CD4-positive, alpha-beta T cell (primary cell): ENCODE results near the gene ATP1A2. TPM values are rescaled to one million over a fixed set of nuclear protein-coding genes. Genes with fewer than 3 reads are reported as not detected.

Experiments used
- ATAC-seq: fragments of 200-7000 bp; cut with Tn5 transposase; one replicate; pipeline ENCODE4 v1.10.0; 2022; ENCODE audit warnings: mild to moderate bottlenecking; ENCODE audit not compliant: poor library complexity
- CTCF ChIA-PET: fragments of 350-600 bp; sonication (Branson Sonifier 250); formaldehyde crosslinking; loops from one replicate; lab custom pipeline; 2021; ENCODE audit warnings: antibody characterized with exemption, inconsistent platforms; lab: Charles Lee
- POLR2A ChIA-PET: fragments of 350-600 bp; sonication (Branson Sonifier 250); formaldehyde crosslinking; loops from one replicate; lab custom pipeline; 2021; ENCODE audit warnings: antibody characterized with exemption, inconsistent platforms; lab: Charles Lee
- DNase-seq, 14 experiments: peaks; one replicate each; pipeline ENCODE4 v3.0.0-alpha.2; 2013 to 2020; ENCODE audit warnings: mixed read lengths in 2 of 14
- H3K27ac ChIP-seq, 2 donors: one replicate each; pipeline versions ENCODE4 v1.5.1 to v1.7.0; 2013; ENCODE audit warnings: low read length in 2 of 2, low read depth in 1 of 2, mild to moderate bottlenecking in 1 of 2
- H3K27me3 ChIP-seq, 2 experiments: 1 replicate in 1 of 2; 2 replicates in 1 of 2; pipeline versions ENCODE4 v1.6.1 to v1.7.0; 2013; ENCODE audit warnings: low read length in 2 of 2, control low read depth in 1 of 2, mild to moderate bottlenecking in 1 of 2, moderate library complexity in 1 of 2; ENCODE audit not compliant: insufficient read depth in 2 of 2, control insufficient read depth in 1 of 2
- H3K36me3 ChIP-seq: one replicate; pipeline ENCODE4 v1.6.1; 2013; ENCODE audit warnings: low read length, control low read depth; ENCODE audit not compliant: insufficient read depth
- H3K4me1 ChIP-seq: one replicate; pipeline ENCODE4 v1.6.1; 2013; ENCODE audit warnings: low read length, control low read depth; ENCODE audit not compliant: insufficient read depth
- H3K4me3 ChIP-seq: one replicate; pipeline ENCODE4 v1.5.1; 2013; ENCODE audit warnings: mild to moderate bottlenecking, low read length, moderate library complexity
- H3K9me3 ChIP-seq, 2 experiments: 1 replicate in 1 of 2; 2 replicates in 1 of 2; pipeline versions ENCODE4 v1.6.1 to v1.7.0; 2013; ENCODE audit warnings: low read length in 2 of 2, mild to moderate bottlenecking in 2 of 2, control low read depth in 1 of 2, moderate library complexity in 1 of 2; ENCODE audit not compliant: control insufficient read depth in 1 of 2, insufficient read depth in 1 of 2
- H3K27ac Mint-ChIP-seq: one replicate; pipeline ENCODE4 v1.8.0; 2020; ENCODE audit warnings: mixed read lengths
- H3K27me3 Mint-ChIP-seq: one replicate; pipeline ENCODE4 v1.8.0; 2021; ENCODE audit warnings: mixed read lengths
- H3K36me3 Mint-ChIP-seq: one replicate; pipeline ENCODE4 v1.8.0; 2021; ENCODE audit warnings: low read depth, mixed read lengths
- H3K4me1 Mint-ChIP-seq: one replicate; pipeline ENCODE4 v1.8.0; 2021; ENCODE audit warnings: low read depth, mixed read lengths
- H3K4me3 Mint-ChIP-seq: one replicate; pipeline ENCODE4 v1.8.0; 2020; ENCODE audit warnings: mild to moderate bottlenecking, mixed read lengths
- H3K9me3 Mint-ChIP-seq: one replicate; pipeline ENCODE4 v1.8.0; 2020; ENCODE audit warnings: mixed read lengths
- CTCF ChIP-seq: fragments of 200-600 bp; IDR thresholded peaks from one replicate; pipeline ENCODE4 v1.8.0; 2022; ENCODE audit warnings: antibody characterized with exemption, mild to moderate bottlenecking
- intact Hi-C, 2 experiments: fragments of 100-400 bp; cut with DNase I in 1 of 2; cut with micrococcal nuclease in 1 of 2; formaldehyde crosslinking; loops; one replicate each; pipeline versions ENCODE4 v1.15.1 to v1.9.0; 2023 to 2025; cut with DNase I, micrococcal nuclease
- total RNA-seq, 174 experiments: library from RNA in 2 of 174; stranded (reverse) in 2 of 174; gene quantifications; one replicate each; pipeline ENCODE4 v1.2.3 and lab custom pipeline; 2021 to 2026

ATP1A2 gene
- total RNA-seq, 2 experiments from 2014 or later = not detected

- Mint-ChIP-seq H3K36me3 (peaks cover 58% of the 10 kb centered on the region), H3K27ac (no peak overlapping the region), H3K27me3 (peaks cover 11% of the 10 kb centered on the region), H3K4me3 (no peak overlapping the region), H3K9me3 (no peaks in the 10 kb centered on the region), H3K4me1 (peaks cover 22% of the 10 kb centered on the region)
- Histone ChIP-seq H3K9me3 (peaks cover 0 to 3% of the 10 kb centered on the region in 2 experiments), H3K27me3 (peaks cover 9 to 12% of the 10 kb centered on the region in 2 experiments), H3K4me1 (peaks cover 15% of the 10 kb centered on the region), H3K27ac (no peak overlapping the region), H3K4me3 (no peak overlapping the region), H3K36me3 (peaks cover 47% of the 10 kb centered on the region)
- intact Hi-C loops = loop anchor here in 1 of 2 experiments (5.0 kb wide), 1 partner anchor 165 kb away; no protein-coding TSS in a partner anchor
- no peak for TF ChIP-seq CTCF
- POLR2A ChIA-PET = interaction anchor here (0.8 to 1.6 kb wide), 5 partner anchors 9 to 132 kb away, joined by 3 to 4 read pairs (median 4); partner anchors contain the start of gene IGSF8
- CTCF ChIA-PET = interaction anchor here (0.8 to 4.1 kb wide), 6 partner anchors 9 to 205 kb away, joined by 3 to 33 read pairs (median 14); partner anchors contain the start of gene IGSF8
- ATAC-seq (no peak), DNase-seq (no peak)
Observed at GRCh38 chr1:160087118-160087662, 28.4 kb upstream of the ATP1A2 start.

GRCh38 chr1:160089883-160090282, 25.7 kb upstream of the ATP1A2 start:
- Mint-ChIP-seq H3K27ac (no peak overlapping the region), H3K27me3 (no peaks in the 10 kb centered on the region), H3K4me1 (peaks cover 29% of the 10 kb centered on the region), H3K36me3 (peaks cover 82% of the 10 kb centered on the region), H3K4me3 (no peak overlapping the region), H3K9me3 (no peaks in the 10 kb centered on the region)
- peaks cover 73% of the 10 kb centered on the region for H3K36me3 ChIP-seq
- H3K4me3 ChIP-seq = no peak overlapping the region
- TF ChIP-seq CTCF = no peak
- POLR2A ChIA-PET = no interaction called here
- intact Hi-C loops = loop anchor here in 1 of 2 experiments (5.0 kb wide), 1 partner anchor 162 kb away; no protein-coding TSS in a partner anchor
- H3K9me3 ChIP-seq = no peaks in the 10 kb centered on the region
- H3K27me3 ChIP-seq = no peaks in the 10 kb centered on the region
- DNase-seq (no peak), ATAC-seq (no peak)
- CTCF ChIA-PET = interaction anchor here (0.6 kb wide), 1 partner anchor 1202 kb away, joined by 3 read pairs; no protein-coding TSS in a partner anchor
- H3K27ac ChIP-seq = no peak overlapping the region
- H3K4me1 ChIP-seq = peaks cover 18% of the 10 kb centered on the region

GRCh38 chr1:160090760-160091159, 24.8 kb upstream of the ATP1A2 start:
- peaks cover 78% of the 10 kb centered on the region for H3K36me3 ChIP-seq
- no peak for ATAC-seq
- CTCF ChIA-PET = no interaction called here

More at GRCh38 chr1:160090760-160091159, 24.8 kb upstream of the ATP1A2 start:
- H3K27ac Mint-ChIP-seq = peak overlapping the region; percentile 69
- peaks cover 28% of the 10 kb centered on the region for H3K4me1 Mint-ChIP-seq
- Histone ChIP-seq H3K4me1 (peaks cover 23% of the 10 kb centered on the region), H3K27me3 (no peaks in the 10 kb centered on the region), H3K9me3 (no peaks in the 10 kb centered on the region), H3K4me3 (no peak overlapping the region), H3K27ac (no peak overlapping the region)
- H3K9me3 Mint-ChIP-seq = no peaks in the 10 kb centered on the region
- no peak overlapping the region for H3K4me3 Mint-ChIP-seq
- no peak for TF ChIP-seq CTCF
- no peaks in the 10 kb centered on the region for H3K27me3 Mint-ChIP-seq
- H3K36me3 Mint-ChIP-seq = peaks cover 81% of the 10 kb centered on the region
- POLR2A ChIA-PET = no interaction called here
- intact Hi-C loops = no loop called here
- no peak for DNase-seq
